ENCODE data around the gene TEX22.

GRCh38 chr14:105444859-105445258 lies 46.5 kb downstream of the TEX22 start:
- TF ChIP-seq CTCF (conservative IDR thresholded peaks at IDR 0.05 in 1 of 2, IDR thresholded peaks at IDR 0.05 in 1 of 2; ENCODE audit: low read depth in 1 of 2, low read length in 2 of 2) (no peak), EZH2 (IDR thresholded peaks at IDR 0.05; ENCODE audit: low read length, missing control alignments) (no peak)

Data from fibroblast of lung (primary cell).